GM21576 (cell line): Measurements from ENCODE around the gene ZDHHC8.

Experiments
- ATAC-seq: cut with Tn5 transposase; IDR thresholded peaks from one replicate; pipeline ENCODE4 v1.9.1; 2021; ENCODE audit warnings: mild to moderate bottlenecking, moderate library complexity; ENCODE audit not compliant: unreplicated experiment

The ZDHHC8 gene

DNA sequence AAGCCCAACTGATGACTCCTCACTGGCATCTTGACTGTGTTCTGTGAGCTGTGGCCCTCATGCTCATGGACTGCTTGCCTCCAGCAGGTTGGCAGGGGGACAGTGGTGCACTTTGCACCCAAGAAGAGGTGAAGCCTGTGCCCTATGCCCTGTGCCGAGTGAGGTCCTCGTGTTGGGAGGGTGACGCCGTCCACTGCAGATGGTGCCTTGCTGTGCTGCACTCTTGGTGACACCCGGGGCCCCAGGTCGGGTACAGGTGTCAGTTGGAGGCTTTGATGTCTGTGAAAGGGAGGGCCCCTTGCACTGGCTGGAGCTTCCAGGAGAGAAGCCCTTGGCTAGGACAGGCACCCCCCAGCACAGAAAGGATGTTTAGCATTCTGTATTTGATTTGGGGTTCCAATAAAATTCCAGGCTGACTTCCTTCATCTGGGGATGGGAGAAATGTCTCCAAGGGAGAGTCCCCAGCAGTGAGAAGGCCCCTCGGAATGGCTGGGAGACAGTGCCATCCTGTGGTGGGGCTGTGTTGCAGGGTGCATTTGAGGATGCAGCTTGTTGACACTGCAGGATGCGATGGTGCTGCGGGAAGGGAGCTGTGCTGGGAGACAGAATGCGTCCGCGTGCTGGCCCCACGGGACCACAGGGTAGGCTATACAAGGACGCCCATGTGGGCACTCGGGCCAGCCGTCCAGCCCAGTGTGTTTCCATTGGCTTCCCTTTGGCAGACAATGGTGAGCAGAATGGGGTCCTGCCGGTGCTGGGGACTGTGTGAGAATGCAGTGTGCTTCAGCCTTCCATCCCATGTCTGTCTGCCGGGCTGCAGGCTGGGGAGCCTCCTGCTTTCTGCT, 2.5 kb upstream of the ZDHHC8 start:
- ATAC-seq: no peak

DNA sequence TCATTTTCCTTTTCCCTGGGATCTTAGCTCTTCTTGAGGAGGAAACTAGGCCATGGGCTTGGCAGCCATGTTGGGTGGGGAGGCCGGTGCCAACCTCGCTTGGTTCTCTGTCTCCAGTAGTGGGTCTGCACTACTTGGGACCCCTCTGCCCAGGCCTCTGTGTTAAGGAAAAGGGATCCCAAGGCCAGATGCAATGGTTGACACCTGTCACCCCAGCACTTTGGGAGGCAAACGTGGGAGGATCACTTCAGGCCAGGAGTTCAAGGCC, 1.9 kb upstream of the ZDHHC8 start:
- no peak for ATAC-seq

DNA sequence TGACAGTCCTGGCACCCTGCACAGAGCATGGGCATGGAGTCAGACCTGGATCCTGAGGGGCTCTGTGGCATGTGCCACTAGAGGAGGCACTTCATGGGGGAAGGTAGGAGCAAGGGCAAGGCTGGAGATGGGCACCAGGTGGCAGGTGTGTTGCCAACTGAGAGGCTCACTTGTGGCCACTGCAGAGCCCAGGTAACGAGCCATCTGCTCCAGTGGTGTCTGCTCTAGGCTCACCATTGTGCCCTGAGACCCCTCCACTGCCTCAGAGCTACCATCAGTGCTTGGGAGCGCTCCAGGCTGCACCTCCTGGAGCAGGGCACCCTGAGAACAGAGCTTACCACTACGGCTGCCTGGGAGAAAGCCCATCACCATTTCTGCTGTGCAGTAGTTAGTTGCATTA, 1.3 kb upstream of the ZDHHC8 start:
- ATAC-seq: no peak

DNA sequence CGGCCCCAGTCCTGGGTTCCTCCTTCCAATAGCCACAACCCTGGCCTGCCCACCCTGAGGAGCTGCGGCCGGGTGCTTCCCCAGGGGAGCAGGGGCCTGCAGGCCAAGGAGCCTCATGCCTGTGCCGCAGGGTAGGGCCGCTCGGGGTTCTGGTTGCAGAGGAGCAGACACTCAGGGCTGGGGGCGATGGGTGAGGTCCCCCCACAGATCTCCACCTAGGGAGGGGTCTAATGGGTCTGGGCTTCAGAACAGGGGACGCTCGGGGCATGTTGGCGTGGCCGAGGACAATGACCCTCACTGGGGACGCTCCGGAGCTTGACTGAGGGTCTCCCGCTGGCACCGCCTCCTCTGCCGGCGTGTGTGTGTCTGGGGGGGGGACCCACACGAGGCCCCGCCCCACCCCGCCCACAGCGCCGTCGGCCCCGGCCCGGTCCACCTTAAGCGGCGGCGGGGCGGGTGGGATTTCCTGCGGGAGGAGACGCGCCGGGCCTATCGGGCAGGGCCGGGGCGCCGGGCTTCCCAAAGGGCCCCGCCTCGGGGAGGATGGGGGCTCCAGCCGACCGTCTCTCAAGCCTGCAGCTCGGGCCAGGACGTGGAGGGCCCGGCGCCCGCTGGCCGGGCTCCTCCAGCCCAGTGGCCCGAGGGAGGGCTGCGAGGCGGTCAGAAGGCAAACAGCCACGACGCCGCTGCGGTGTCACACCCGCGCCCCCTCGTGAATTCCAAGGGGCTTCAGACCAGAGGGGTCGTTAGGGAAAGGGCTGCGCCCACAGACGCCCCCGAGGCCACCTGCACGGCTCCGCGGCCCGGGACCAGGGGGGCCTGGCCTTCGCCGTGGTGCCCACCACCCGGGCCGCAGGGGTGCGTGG, 640 bp upstream of the ZDHHC8 start:
- peak; percentile 47 for ATAC-seq

DNA sequence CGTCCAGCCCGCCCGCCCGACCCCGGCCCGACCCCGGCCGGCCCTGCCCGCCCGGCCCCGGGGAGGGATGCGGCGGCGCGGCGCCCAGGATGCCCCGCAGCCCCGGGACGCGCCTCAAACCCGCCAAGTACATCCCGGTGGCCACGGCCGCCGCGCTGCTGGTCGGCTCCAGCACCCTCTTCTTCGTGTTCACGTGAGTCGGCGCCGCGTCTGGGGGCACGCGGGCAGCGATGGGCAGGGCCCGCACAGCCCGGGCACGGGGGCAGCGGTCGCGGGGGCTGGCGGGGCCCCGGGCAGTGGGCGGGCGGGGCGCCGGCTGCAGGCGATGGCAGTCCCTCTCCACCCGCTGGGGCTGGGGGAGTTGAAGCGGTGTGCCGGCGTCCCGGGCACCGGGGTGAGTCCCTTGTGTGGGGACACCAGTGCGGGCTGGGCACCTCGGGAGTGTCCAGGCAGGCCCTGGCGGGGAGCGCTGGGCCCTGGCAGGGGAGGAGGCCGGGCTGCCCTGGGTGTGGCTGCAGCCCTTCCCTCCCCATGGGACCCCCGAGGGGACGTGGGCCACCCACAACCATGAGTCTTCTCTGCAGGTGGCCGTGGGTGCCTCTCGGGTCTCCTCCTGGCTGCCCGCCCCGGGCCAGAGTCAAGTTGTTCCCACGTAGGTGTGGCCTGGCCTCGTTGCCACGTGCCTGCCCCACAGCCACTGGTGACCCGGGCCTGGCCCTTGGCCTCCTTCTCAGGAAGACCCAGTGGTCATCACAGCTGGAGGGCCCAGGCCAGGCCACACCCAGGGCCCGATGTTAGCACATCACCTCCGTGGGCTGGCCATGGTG, 468 bp downstream of the ZDHHC8 start:
- ATAC-seq: no peak

DNA sequence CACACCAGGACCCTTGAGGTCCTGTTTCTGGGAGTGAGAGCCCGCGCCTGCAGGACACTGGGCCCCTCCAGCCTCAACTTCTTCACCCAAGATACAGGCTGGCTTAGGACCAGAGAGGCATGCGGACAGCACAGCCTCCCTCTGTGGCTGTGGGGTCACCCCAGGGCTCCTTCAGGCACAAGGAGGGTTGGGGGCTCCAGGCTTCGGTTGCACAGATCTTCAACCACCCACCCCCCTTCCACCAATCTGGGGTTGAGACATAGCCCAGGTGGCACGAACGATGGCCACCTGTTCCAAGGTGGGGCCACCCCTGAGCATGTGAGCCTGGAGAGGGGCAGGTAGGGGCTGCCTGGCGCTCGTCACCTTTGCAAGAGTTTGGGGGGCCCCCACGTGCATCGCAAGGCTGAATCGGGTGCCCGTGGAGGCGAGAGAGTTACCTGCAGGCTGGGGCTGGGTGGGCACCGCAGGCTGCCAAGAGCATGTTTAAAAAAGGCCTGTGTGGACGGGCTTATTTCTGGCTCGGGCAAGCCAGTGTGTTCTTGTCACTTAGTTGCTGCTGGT, 1.2 kb downstream of the ZDHHC8 start:
- ATAC-seq: no peak

DNA sequence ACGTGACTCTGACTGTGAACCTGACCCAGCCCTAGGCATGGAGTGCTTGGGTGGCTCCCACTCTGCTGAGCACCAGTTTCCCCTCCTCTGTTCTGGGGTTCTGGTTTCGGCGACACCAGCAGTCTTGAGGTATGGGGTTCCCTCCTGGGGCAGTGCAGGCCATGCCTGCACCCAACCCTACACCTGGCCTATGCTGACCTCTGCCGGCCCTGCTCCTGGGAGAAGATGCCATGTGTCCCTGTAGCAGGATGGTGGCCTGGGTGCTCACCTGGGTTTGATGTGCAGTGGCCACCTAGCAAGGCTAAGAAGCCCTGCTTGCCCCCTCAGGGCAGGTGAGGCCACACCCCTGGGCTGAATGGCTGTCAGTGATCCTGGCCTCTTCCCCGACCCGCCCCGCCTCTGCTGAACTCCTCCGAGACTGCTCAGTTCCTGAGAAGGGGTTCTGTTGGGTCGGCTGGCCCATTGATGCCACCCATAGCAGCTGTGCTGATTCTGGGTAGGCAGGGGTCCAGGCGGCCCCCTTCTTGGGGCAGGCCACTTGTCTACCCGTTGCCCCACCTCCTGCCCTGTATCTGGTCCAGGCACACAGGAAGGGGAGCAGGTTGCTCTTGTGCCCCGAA, 2.4 kb downstream of the ZDHHC8 start:
- no peak for ATAC-seq

DNA sequence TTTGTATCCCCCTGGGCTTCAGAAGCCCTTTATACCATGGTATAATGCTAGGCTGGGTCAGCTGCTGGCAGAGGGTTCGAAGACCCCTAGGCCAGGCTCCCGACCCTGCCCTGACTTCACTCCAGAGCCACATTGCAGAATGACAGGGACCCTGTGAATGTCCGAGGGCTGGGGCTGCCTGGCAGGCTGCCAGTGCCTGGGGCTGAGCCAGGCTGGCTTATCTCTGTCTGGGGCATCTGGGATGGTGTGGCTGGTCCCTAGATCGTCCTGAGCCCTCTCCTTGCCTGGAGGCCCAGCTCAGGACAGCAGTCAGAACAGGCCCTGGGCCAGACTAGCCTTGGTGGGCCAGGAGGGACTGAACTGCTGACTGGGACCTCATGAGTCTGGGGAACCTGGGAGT, 3.7 kb downstream of the ZDHHC8 start:
- no peak for ATAC-seq

DNA sequence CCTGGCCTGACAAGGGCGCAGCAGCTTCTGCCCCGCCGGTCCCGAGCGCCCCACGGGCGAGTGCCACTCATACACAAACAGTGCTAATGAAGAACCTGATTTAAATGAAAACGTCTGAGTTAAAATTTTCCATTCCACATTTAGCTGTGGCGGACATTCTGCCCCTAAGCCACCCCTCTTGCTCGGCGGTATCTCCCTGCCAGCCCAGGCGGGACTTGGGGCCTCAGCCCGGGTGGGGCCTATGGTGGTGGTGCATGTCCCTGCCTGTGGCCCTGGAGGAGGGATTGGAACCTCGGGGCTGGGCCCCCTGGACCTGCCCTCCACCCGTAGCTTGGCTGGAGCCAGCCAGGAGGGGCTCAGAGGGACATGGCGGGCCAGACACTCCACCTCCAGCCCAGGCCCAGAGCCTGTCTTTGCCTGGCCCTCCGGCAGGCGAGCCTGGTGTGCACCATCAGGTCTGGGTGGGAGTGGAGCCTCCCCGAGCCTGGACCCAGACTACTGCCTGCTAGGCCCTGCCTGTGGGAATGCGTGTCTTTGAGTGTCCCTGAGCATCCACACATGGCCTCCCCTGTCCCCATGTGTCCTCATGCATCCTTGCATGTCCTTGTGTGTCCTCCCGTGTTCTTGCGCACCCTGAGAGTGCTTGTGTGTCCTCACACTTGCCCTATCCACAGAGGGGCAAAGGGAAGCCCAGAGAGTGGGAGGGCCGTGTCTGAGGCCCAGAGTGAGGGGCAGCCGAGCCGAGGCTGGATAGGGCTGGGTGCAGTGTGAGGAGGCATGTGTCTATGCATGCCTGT, 4.4 kb downstream of the ZDHHC8 start:
- ATAC-seq: no peak

DNA sequence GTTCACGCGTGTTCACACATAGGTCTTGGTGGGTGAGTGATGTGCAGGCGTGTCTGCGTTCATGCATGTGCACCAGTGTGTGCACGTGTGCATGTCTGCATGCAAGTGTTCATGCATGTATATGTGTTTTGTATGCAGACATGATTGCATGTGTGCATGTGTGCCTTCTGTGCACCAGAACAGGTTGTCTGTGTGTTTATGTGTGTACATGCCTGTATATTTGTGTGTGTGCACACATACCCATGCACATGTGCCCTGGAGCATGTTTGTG, 4.9 kb downstream of the ZDHHC8 start:
- ATAC-seq: no peak

DNA sequence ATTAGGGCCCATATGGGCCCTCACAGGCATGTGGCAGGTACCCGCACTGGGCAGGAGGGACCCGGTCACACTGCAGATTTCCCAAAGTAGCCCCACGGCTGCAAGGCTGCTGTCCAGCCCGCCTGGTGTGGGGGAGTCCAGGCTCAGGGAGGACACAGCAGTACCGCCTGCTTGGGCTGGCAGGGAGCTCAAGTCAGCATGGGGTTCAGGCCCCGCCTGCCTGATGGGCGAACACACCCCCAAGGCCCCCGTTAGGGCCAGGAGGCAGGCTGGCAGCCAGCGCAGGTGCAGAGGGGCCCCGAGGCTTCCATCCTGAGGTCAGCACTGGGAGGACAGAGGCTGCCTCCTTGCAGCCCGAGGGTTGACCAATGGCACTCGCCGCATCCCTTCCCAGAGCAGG, 5.5 kb downstream of the ZDHHC8 start:
- no peak for ATAC-seq

DNA sequence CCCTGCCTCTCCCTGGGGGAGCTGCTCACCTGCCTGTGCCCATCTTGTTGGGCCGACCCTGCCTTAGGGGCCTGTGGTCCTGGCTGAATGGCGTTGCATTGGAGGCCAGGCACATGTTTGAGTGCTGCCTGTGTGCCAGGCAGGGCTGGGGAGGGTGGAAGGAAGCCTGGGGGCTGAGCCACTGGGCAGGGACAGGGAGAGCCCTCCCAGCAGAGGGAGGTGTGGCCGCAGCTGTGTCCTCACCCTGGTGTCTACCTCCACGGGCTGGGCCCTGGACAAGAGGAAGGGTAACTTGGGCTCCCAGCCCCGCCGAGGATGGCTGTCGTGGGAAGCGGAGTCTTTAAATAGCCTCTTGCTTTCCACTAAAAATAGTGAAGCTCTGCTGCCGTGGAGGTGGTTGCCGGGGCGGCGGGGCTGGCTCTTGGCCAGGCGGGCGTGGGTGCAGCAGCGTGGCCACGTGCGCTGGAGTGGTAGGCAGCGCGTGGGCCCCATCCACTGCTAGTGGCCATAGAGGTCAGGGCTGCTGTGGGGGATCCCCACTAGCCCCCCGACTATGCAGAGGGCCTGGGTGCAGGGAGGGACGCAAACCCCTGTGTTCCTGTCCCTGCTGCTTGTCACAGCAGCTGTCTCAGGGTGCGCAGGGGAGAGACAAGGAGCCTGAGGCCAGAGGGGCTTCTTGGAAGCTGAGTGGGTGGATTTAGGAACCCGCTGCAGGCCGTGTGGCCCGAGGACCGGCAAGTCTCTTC, 6.2 kb downstream of the ZDHHC8 start:
- ATAC-seq: no peak

DNA sequence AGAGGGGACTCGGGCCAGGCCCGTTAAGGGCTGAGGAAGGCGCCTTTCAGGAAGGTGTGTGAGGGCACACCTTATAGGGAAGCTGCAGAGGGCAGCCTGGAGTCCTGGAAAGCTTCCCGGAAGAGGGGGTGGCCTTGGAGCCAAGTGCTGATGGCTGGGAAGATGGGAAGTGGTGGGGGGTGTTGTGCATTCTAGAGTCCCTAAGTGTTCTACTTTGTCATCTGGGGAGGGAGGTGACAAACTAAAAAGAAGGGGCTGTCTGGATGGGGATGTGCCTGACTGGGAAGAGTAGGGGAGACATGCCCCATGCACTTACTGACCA, 6.8 kb downstream of the ZDHHC8 start:
- ATAC-seq: no peak

DNA sequence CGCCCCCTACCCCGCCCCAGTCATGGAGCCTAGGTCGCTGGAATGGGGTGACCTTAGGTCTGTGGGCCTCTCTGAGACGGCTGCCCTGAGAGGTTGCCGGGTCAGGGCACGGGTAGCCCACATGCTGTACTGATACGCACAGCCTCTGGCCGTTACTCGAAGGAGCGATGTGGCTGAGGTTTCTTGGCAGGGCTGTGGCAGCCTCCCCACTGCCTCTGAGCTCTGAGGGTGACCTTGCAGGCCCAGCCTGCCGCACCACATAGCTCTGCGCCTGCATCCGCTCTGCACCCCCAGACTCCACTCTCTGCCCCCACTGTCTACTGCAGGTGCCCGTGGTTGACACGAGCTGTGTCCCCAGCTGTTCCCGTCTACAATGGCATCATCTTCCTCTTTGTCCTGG, 7.3 kb downstream of the ZDHHC8 start:
- no peak for ATAC-seq

DNA sequence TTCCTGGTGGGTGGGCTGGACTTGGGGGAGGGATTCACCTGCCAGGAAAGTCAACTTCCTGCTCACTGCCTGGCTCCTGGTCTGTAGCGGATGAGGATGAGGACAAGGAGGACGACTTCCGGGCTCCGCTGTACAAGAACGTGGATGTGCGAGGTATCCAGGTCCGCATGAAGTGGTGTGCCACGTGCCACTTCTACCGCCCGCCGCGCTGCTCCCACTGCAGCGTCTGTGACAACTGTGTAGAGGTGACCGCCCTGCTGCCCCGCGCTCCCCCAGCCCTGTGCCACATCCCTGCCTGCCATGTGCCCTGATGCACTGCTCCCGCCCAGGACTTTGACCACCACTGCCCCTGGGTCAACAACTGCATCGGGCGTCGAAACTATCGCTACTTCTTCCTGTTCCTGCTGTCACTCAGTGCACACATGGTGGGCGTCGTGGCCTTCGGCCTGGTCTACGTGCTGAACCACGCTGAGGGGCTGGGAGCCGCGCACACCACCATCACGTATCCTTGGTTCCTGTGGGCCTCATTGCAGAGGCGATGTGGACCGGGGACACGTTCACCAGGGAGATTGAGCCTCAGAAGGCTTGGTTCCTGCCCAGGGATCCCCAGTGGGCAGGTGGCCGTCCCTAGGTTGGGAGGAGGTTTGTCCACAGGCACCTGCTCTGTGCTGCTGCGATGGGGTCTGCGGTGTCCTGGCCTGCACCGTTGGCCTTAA, 7.9 kb downstream of the ZDHHC8 start:
- no peak for ATAC-seq

DNA sequence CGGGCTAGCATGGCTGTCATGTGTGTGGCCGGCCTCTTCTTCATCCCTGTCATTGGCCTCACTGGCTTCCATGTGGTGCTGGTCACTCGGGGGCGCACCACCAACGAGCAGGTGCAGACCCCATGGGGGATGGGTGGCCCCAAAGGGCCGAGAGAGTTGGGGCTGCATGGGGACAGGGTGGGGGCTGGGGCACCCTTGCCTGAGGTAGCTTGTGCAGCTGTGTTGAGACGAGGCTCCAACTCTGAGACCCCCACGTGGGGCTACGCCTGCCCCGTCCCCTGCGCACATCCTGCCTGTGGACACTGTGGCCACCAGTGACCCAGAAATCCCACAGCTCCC, 8.5 kb downstream of the ZDHHC8 start:
- no peak for ATAC-seq

DNA sequence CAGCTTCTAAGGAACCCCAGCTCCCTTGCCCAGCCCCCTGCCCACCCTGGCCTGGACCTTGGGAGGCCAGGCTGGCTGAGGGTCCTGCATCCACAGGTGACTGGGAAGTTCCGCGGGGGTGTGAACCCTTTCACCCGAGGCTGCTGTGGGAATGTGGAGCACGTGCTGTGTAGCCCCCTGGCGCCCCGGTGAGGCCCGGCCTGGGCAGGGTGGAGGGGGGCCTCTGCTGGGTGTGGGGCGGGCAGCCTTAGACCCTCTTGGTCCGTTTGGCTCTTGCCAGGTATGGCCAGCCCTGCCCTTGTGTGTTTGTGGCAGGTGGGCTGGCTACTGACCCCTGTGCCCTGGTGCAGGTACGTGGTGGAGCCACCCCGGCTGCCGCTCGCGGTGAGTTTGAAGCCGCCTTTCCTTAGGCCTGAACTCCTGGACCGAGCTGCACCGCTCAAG, 8.9 kb downstream of the ZDHHC8 start:
- ATAC-seq: no peak

DNA sequence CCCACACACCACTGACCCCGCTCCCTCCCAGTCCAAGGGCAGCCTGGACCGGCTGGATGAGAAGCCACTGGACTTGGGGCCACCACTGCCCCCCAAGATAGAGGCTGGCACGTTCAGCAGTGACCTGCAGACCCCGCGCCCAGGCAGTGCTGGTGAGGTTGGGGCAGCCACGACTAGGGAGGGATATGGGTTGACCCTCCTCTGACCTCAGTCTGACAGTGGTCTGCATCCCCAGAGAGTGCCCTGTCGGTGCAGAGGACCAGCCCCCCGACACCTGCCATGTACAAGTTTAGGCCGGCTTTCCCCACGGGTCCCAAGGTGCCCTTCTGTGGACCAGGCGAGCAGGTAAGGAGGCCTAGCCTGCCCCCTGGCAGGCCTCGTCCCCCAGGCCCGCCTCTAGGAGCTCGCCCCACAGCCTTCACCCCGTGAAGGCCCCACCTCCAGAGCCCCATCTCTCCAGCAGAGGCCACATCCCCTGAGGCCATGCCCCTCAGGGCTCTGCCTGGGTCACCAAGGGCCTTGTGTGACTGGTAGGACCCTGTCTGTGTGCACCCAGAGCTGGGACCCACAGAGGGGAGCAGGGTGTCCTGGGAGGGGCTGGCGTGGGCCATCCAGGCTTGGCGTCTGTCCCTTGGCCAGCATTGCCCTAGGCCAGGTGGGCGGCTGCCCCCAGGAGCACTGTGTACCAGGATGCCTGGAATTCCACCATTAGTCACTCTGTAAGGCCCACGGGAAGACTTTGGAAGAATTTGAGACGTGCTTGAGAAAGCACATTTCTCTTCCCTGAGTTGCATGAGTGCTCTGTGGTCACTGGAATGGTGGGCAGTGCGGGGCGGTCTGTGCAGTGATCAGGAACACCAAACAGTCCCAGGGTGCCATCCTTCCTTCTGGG, 9.8 kb downstream of the ZDHHC8 start:
- no peak for ATAC-seq
